Measurements from ENCODE around the gene KLHDC8B. TPM values are rescaled to one million over a fixed set of nuclear protein-coding genes. Genes with fewer than 3 reads are reported as not detected.
A peak's percentile ranks its signal among the peaks of the same experiment; 100 is the strongest.

KLHDC8B gene
- total and polyA plus RNA-seq, 10 of the 15 experiments (the other 5 are each of a cell fraction or from before 2014, with no cell fraction given), result 0.31 to 1.5 (median 0.85) TPM; not detected in 1

GRCh38 chr3:49162751-49163419 lies 8.5 kb upstream of the KLHDC8B start:
- Histone ChIP-seq H4K20me1 (ENCODE audit: control insufficient read depth, insufficient read depth) (no peaks in the 10 kb centered on the region; the same call in 1 of the 2 replicates), H3K27ac (ENCODE audit: control insufficient read depth, insufficient read depth) (no peak overlapping the region), H3K79me2 (ENCODE audit: control insufficient read depth, insufficient read depth, low read length) (peaks cover 24% of the 10 kb centered on the region), H3K4me3 (no peak overlapping the region), H3K27me3 (replicated peaks in 1 of 2; ENCODE audit: control insufficient read depth in 2 of 2, insufficient read depth in 2 of 2, low read length in 1 of 2) (no peaks in the 10 kb centered on the region), H3K9me3 (replicated peaks; ENCODE audit: control insufficient read depth, insufficient read depth, low read length) (peaks cover 2% of the 10 kb centered on the region; the same call in 2 of the 3 replicates), H3K4me1 (ENCODE audit: control insufficient read depth, insufficient read depth, low read length) (peaks cover 10% of the 10 kb centered on the region), H2AFZ (ENCODE audit: control insufficient read depth, low read depth, low read length) (no peak overlapping the region), H3K4me2 (ENCODE audit: control insufficient read depth, insufficient read depth) (no peak overlapping the region), H3K9ac (ENCODE audit: control insufficient read depth, insufficient read depth, low read length) (no peak overlapping the region), H3K36me3 (ENCODE audit: control insufficient read depth in 2 of 2, insufficient read depth in 2 of 2, low read length in 1 of 2) (peaks cover 6 to 9% of the 10 kb centered on the region in 2 experiments; a peak in 3 of 4 replicates)
- POLR2A ChIA-PET, result no interaction called here
- ATAC-seq (no peak), DNase-seq (ENCODE audit: low read depth, low spot score) (no peak), FAIRE-seq (no peak)
- intact Hi-C loops (cut with micrococcal nuclease; ENCODE audit: unreplicated experiment) (no loop called here), in situ Hi-C loops (cut with MboI) (no loop called here)
- 97% methylated on average over 21 of the region's 21 CpGs for WGBS (ENCODE audit: insufficient coverage, insufficient replicate concordance, low lambda C conversion rate, missing lambda C conversion rate)
- peak; percentile 74; the same call in 1 of the 2 replicates for TF ChIP-seq POLR2AphosphoS2 (IDR thresholded peaks at IDR 0.05; ENCODE audit: low read depth, low read length)
- no peak for TF ChIP-seq SMC3 (IDR thresholded peaks at IDR 0.05; ENCODE audit: borderline replicate concordance, low read length)
- RAD21 ChIA-PET (ENCODE audit: unreplicated experiment), result no interaction called here
- SMC1A ChIA-PET (ENCODE audit: uncharacterized antibody, unreplicated experiment), result no interaction called here
- no TSS peak for BruUV-seq (replicated peaks)
- CTCF ChIA-PET, result no interaction called here

- peaks cover 6 to 9% of the 10 kb centered on the region in 2 experiments; a peak in 3 of 4 replicates for H3K36me3 ChIP-seq (ENCODE audit: control insufficient read depth in 2 of 2, insufficient read depth in 2 of 2, low read length in 1 of 2)
- peaks cover 2% of the 10 kb centered on the region; the same call in 2 of the 3 replicates for H3K9me3 ChIP-seq (replicated peaks; ENCODE audit: control insufficient read depth, insufficient read depth, low read length)
- no peaks in the 10 kb centered on the region; the same call in 1 of the 2 replicates for H4K20me1 ChIP-seq (ENCODE audit: control insufficient read depth, insufficient read depth)
- no peak overlapping the region for H3K9ac ChIP-seq (ENCODE audit: control insufficient read depth, insufficient read depth, low read length)
- BruUV-seq (replicated peaks), result no TSS peak
- ChIA-PET CTCF (no interaction called here), POLR2A (no interaction called here), SMC1A (ENCODE audit: uncharacterized antibody, unreplicated experiment) (no interaction called here), RAD21 (ENCODE audit: unreplicated experiment) (no interaction called here)
- H3K27ac ChIP-seq (ENCODE audit: control insufficient read depth, insufficient read depth), result no peak overlapping the region
- DNase-seq (ENCODE audit: low read depth, low spot score) (no peak), FAIRE-seq (no peak), ATAC-seq (no peak)
- H3K4me2 ChIP-seq (ENCODE audit: control insufficient read depth, insufficient read depth), result no peak overlapping the region
- intact Hi-C loops (cut with micrococcal nuclease; ENCODE audit: unreplicated experiment), result no loop called here
- peaks cover 24% of the 10 kb centered on the region for H3K79me2 ChIP-seq (ENCODE audit: control insufficient read depth, insufficient read depth, low read length)
- no peaks in the 10 kb centered on the region for H3K27me3 ChIP-seq (replicated peaks in 1 of 2; ENCODE audit: control insufficient read depth in 2 of 2, insufficient read depth in 2 of 2, low read length in 1 of 2)
- WGBS (ENCODE audit: insufficient coverage, insufficient replicate concordance, low lambda C conversion rate, missing lambda C conversion rate), result 98% methylated on average over 8 of the region's 8 CpGs
- TF ChIP-seq ZBTB33 (IDR thresholded peaks at IDR 0.05) (no peak), NR2C2 (IDR thresholded peaks at IDR 0.05; ENCODE audit: borderline replicate concordance, control insufficient read depth, insufficient read length, low read depth) (peak; percentile 11), ZNF24 (IDR thresholded peaks at IDR 0.05) (no peak)
- in situ Hi-C loops (cut with MboI), result no loop called here
- no peak overlapping the region for H3K4me3 ChIP-seq
- no peak overlapping the region for H2AFZ ChIP-seq (ENCODE audit: control insufficient read depth, low read depth, low read length)
- H3K4me1 ChIP-seq (ENCODE audit: control insufficient read depth, insufficient read depth, low read length), result peaks cover 10% of the 10 kb centered on the region
Observed at GRCh38 chr3:49163609-49164008, 7.8 kb upstream of the KLHDC8B start.

Data from GM12878 (cell line).